Inflammatory macrophage treated with lipopolysaccharide for 4 hours (primary cell): ENCODE data around the gene APBA2.

Experiments
- DNase-seq: peaks from one replicate; pipeline ENCODE4 v3.0.0-alpha.2; 2020

APBA2 gene

DNA sequence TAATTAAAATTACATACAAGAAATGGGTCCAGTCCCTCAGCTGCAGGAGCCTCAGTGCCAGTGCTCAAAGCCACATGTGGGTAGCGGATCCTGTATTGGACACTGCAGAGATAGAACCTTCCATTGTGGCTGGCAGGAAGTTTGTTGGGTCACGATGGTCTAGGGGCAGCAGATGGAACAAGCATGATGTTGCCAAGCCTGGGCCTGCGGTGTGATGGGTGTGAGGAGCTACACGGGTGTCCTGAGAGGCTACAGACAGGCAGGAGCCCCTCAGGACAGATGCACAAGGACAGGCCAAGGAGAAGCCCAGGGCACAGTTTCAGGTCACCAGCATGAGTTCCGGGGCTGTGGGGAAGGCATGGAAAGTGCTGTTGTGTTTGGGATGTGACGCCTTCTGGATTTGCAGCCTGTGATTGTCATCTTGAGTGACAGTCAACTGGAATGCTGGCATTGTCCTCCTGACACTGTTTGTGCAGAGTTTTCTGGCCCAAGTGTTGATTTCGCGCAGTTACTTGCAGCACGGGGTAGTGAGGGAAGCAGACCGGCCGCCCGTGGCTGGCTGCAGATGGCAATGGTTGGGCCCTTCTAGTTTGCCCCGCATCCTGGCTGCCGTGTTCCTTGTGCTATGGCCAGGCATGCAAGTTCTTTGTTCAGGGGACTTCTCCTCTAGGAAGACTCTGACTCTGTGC is 206.7 kb downstream of the APBA2 start:
- no peak for DNase-seq

DNA sequence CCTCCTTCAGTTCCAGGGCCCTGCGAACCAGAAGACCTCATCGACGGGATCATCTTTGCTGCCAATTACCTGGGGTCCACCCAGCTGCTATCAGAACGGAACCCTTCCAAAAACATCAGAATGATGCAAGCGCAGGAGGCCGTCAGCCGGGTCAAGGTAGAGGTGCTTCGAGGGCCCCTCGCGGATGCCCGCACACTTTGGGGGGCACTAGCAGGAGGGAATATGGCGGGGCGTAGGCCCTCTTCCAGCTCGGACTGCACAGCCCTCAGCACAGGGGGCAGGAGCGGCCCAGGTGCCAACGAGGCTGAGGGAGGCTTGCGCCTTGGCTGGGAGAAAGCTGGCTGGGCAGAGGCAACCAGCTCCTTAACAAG is 207.3 kb downstream of the APBA2 start:
- DNase-seq = no peak

DNA sequence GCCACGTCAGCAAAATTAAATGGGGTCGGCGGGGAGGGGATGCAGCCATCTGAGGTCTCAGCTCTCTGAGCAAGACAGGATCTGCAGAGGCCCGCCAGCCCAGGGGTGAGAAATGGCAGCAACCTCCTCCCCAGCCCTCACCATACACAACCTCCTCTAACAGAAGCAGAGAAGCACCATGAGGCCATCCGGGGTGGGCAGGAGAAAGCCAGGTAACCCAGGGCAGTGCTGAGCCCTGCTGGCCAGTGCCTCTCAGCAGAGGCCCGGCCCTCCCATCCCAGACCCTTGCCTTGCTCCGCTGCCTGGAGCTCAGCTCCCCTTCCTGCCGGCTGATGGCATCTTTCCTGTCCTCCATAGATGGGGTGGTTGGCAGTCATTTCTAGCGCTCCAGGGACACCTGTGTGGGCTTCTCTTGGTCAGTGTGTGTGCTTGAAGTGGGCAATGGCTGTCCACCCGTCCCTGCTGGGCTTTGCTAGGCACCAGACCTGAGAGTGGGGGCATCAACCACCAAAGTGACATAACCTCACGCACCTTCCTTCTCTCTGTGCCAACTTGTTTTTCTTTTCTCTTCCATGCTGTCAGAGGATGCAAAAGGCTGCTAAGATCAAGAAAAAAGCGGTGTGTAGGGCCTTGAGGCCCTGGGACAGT is 208.0 kb downstream of the APBA2 start:
- DNase-seq = no peak

DNA sequence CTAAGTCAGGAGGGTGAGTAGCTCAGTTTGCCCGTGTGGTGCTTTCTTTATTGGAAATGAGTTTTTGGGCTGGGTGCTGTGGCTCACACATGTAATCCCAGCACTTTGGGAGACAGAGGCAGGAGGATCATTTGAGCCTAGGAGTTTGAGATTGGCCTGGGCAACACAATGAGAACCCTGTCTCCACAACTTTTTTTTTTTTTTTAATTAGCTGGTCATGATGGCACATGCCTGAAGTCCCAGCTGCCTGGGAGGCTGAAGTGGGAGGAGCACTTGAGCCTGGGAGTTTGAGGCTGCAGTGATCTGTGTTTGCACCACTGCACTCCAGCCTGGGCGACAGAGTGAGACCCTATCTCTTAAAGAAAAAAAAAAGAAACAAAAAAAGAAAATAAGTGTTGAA is 208.9 kb downstream of the APBA2 start:
- DNase-seq = no peak

DNA sequence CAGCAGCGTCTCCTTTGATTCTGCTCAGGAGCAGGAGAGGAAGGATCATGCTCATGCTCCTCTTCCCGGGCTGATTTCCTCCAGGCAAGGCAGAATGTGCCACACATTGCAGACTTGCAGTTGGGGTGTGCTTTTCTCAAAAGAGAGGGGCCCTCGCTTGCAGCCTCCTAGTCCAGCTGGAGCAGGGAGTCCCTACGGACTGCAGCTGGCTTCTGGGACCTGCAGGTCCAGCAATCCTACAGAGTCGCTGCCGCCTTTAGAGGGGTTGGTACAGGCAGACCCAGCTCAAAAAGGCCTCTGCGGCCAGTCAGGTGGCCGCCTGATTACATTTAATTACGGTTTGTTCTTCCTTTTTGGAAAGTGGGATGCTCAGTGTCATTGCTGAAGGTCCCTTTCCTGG is 210.0 kb downstream of the APBA2 start:
- DNase-seq = no peak

DNA sequence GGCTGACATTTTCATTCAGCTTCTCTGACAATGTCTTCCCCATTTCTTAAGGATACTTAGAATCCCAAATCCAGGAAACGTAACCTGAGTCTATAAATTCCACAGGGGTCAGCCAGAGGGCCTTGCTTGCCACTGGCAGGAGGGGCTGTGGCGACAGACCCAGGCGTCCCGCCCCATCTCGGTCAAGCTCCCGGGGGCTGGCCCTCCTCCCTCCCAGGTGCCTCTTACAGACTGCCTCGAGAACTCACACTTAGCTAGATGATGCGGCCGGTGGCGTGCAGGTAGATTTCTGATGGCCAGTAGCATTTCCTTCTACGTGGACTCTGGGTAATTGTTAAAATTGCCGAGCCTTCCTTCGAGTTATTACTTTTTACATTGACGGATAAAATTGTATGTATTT is 211.4 kb downstream of the APBA2 start:
- no peak for DNase-seq

DNA sequence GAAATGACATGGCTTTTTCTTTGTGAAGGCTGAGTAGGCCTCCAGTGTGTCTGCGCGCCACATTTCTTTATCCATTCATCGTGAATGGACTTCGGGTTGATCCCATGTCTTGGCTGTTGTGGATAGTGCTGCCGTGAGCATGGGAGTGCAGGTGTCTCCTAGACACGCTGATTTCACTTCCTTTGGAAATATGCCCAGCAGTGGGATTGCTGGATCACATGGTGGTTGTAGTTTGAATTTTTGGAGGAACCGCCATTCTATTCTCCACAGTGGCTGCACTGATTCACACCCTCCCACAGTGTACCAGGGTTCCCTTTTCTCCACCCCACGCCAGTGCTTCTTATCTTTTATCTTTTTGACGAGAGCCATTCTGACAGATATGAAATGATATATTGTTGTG is 212.2 kb downstream of the APBA2 start:
- DNase-seq = no peak

DNA sequence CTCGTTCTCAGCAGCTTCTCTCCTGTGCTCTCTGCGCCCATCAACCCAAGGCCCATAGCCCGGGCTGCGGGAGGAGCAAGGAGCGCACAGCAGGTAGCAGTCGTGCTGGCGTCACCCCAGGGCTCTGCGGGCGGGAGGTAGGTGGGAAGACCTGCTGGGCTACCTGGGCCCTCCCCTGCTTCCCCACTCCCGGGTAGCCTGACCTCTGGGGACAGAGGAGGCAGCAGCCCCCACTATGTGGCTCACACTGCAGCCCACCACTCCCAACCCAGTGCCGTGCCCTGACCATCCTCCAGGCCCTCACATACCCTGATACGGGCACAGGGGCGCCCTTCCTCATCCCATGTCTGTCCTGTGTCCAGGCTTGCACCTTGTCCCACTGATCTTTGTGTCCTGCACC is 212.9 kb downstream of the APBA2 start:
- DNase-seq = no peak

DNA sequence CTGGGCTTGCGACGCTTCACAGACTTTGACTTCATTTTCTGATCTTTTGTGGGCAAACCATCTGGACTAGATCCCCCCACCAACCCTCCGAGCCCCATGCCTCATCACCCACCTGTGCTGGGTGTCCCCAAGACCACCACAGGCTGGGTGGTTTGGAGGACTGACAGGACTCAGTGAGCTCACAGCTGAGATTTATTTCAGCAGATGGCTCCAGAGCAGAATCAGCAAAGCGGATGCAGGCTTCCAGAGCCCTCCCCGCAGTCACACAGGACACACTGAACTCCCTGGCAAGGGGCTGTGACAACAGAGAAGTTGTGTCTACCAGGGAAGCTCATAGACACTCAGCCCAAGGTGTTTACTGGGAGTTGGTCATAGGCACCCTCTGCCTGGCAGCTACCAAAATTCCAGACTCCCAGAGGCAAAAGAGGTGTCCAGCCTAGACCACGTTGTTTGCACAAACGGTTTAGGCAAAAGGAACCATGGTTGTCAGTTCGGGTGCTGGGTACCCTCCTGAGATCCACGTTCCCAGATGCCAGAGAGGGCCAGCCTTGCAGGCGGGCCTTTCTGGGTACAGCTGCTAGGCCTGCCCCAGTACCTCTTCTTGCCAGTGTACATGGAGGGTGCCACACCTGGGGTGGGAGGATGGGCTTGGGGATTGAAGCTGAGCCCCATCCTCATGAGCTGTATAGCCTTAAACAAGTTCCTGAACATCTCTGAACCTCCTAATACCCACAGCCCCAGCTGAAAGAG is 213.5 kb downstream of the APBA2 start:
- no peak for DNase-seq

DNA sequence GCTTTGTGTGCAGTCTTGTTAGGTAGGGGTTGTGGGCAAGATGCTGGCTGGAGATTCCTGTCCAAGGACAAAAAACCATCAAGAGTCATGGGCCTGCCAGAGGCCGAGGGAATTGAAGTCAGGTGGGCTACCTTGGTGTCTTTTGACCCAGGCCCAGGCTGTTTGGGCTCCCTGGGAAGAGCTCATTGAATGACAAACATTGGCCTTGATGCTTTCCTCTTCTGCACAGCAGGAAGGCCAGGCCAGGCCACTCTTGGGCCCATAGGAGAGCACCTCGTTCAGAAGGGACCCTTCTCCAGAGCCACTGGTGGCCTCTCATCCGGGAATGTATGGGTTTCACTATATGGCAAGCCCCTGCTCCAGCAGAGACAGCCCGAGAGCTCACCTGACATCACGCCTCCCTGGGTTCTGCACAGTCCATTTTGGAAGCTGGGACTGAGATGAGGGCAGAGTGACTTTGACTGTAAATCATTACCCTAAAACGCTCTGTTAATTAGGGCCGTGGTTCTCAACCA is 214.8 kb downstream of the APBA2 start:
- DNase-seq = no peak

DNA sequence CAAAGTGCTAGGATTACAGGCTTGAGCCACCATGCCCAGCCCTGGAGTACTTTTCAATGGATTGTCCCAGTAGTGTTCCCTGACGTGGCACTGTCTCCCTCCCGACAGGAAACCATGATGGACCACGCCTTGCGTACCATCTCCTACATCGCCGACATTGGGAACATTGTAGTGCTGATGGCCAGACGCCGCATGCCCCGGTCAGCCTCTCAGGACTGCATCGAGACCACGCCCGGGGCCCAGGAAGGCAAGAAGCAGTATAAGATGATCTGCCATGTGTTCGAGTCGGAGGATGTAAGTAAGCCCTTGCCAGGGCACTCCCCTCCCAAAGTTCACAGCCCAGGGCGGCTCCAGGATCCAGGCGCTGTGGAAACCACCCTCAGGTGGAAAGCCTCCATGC is 215.7 kb downstream of the APBA2 start:
- DNase-seq = no peak

DNA sequence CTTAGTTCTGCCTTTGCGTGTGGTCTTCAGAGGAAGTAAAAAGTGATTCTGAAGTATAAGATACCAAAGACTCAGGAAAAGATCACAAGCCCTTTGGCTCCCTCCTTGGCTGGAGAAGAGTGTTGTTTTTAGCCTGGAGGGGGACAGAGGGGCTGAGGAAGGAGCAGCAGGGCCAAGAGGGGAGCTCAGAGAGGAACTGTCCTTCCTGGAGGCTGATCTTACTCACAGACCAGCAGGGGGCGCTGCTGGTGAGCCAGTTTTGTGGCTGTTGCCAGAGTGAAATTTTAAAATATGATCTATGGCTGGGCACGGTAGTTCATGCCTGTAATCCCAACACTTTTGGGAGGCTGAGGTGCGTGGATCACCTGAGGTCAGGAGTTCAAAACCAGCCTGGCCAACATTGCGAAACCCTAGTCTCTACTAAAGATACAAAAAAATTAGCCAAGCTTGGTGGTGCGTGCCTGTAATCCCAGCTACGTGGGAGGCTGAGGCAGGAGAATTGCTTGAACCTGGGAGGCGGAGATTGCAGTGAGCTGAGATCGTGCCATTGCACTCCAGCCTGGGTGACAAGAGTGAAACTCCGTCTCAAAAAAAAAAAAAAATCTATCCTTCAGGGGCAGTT is 216.5 kb downstream of the APBA2 start:
- peak; percentile 34 for DNase-seq

DNA sequence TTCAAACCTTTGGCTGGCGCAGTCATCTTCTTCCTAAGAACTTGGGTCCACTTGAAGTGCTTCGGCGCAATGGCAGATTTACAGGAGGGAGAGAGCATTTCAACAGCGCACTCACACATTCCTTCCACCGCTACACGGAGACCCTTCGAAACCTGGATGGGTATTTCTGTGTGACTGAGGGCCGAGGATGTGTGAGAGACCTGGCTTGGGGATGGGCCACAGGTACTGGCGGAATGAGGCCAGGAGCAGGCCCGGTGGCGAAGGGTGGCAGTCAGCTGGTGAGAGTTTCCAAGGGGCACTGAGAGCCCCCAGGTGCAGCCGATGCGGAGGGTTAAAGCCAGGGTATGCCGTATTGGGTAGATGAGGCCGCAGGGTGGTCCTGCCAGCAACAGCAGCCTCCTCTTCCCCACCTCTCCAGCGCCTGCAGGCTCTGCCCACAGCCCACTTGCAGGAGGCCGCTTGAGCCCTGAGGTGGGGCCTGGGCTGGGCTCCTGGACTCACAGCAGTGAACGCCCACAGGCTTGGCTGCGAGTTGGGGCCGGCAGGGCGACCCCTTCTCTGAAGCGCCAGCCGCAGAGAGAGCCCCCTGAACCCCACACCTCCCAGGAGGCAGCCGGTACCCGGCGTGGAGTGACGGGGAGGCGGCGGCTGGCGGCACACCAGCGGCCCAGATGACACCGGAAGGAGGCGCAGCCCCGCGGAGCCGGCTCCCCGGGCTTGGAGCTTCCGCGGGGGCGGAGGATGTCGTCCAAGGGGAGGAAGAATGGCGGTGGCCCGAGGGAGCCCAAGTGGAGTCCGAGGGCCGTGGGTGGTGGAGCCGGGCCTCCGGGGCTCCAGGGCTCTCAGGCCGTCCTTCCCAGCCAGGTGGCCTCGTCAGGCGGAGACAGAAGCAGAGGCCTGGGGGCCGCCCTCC is 217.4 kb downstream of the APBA2 start:
- DNase-seq = no peak

DNA sequence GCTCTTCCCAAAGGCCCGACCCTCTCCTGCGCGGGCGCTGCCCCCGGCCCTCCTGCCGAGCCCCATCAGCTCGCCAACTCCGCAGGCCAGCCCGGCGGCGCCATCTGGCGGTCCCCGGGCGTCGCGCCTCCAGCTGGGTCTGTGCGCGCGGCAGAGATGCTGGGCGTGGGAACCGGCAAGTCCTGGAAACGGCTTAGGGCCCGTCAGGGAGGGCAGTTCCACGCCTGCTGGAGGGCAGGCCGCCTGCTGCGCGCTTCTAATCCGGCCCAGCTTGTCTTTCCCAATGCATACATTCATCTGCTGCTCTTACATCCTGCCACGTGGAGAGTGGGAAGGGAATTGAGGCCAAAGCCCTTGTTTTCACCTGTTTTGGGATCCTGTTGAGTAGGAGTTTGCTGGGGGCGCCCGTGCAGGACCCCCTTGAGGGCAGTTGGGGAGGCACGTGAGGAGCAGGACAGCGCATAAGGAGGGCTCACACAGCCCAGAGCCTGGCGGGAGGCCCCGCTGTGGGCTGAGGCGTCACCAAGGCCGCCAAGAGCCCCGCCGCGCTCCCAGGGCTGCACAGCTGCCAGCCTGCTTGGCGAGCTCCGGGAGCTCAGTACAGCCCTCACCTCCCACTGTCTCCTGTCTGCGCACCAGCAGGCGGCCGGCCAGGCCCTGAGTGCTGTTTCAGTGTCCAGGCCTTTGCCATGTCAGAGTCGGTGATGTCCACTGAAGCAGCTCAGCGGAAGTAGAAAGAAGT is 218.2 kb downstream of the APBA2 start:
- DNase-seq = peak; percentile 27

DNA sequence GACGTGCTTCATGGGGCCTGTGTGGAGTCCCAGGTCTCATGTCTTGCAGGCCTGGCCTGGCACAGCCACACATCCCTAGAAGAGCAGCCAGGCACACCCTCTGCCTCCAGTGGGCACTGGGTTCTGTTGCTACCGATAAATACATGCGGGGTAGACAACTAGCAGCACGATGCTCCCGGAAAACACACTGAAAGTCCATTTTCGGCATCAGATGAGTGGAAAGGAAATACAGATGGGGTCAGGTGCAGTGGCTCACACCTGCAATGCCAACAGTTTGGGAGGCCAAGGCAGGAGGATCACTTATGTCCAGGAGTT is 218.7 kb downstream of the APBA2 start:
- no peak for DNase-seq

DNA sequence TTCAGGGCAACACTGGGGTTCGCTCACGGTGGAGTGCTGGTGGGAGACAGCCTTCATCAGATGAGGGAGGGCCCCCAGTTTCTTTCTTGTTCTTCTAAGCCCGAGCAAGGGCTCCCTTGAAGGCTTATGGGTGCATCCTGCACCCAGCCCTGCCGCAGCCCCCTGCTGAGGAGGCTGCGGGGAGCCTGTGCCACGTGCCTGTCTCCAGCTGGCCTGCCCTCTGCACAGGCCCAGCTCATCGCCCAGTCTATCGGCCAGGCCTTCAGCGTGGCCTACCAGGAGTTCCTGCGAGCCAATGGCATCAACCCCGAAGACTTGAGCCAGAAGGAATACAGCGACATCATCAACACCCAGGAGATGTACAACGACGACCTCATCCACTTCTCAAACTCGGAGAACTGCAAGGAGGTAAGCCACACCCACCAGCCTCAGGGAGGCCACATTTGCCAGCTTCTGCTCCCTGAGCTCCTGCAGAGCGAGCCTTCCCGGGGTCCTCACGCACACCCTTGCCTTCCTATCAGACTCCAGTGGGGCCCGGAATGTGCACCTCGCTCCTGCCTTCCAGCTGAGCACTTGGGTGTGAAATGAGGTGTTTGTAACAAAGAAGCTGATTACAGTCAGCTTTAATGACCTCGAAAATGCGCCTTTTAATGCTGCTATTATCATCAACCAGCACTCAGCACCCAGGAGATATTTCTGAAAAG is 219.5 kb downstream of the APBA2 start:
- DNase-seq = no peak

DNA sequence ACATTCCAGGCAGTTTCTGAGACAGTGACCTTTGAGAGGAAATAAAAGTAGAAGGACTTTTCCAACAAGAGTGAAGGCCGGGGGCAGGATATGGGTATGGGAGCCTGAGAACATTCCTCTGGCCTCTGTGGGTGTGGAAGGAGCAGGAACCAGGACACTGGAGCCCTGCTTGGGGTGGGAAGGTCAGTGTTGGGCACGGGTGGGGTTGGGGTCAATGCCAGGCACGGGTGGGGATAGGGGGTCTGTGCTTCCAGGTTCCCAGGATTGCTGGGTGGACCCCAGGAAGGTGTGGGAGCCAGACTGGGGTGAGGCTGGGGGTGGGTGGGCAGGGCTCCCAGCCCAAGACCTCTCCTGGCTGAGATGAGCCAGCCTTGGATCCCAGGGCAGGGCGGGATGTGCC is 220.3 kb downstream of the APBA2 start:
- DNase-seq = no peak

DNA sequence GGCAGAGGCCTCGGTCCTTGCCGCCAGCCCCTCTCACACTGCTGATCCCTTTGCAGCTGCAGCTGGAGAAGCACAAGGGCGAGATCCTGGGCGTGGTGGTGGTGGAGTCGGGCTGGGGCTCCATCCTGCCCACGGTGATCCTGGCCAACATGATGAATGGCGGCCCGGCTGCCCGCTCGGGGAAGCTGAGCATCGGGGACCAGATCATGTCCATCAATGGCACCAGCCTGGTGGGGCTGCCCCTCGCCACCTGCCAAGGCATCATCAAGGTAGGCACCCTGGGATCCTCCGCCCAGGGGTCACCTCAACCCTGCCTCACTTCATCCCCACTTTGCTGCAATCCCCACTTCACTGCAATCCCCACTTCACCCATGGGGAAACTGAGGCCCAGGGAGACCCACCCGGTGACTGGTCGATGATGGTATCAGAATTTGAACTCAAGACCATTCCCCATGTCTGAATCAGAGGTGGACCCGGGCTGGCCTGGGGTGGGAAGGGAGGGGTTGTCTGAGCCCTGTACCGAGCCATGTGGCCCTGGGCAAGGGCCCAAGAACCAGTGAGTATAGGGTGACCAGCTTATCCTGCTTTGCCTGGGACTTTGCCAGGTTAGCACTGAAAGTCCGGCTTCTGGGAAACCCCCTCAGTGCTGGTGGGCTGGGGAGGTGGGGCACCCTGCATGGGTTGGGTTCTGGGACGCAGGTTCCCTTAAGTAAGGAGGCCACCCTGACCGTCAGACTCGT is 220.9 kb downstream of the APBA2 start:
- DNase-seq = no peak

DNA sequence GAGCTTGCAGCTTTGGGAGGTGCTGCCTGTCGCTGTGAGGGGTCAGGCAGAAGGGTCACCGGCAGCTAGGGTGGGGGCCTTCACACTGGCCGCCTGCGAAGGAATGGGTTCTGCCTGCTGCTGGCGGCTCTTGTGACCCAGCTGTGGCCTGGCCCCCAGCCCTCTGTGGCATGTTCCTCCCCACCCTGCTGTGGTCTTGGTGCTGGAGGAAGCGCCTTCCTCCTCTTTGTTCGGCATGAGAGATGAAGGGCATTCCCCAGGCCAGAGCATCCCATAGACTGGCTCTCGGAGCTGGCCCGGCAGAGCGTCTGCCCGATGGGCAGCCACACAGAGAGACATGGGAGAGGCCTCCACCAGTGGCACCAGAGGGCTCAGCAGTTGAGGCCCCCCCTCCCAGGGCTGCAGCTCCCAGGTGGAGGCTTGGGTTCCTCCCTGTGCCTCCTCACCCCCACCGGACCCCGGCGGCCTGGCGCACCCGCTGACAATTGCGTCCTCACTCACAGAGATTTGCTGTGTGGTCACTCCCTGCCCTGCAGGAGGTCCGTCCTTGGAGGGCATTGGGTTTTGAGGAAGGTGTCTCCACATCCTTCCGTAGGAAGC is 221.6 kb downstream of the APBA2 start:
- no peak for DNase-seq

DNA sequence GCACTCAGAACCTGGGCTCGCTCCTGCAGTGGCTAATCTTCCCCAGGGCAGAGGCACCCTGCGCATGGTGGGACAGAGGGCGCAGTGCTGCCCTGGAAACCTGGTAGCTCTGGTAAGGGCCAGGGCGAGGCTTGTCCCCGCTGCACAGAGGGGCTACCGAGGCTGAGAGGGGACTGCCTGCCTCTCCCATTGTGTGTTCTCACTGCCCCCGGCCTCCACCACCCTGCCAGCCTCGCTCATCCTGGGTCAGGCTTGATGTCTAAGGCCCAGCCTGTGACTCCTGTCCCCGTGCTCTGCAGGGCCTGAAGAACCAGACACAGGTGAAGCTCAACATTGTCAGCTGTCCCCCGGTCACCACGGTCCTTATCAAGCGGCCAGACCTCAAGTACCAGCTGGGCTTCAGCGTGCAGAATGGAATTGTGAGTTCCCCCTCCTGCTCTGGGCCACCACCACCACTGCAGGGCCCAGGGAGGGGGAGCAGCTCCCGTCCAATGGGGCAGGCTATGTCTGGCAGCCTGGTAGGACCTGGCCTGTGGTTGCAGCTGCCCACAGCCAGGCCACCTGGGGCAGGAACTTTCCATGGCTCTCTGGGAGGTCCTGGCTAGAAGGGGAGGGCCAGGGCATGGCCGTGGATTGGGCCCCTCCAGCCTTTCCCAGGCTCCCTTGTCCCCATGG is 222.3 kb downstream of the APBA2 start:
- no peak for DNase-seq
